GM12864 (cell line): ENCODE results near the gene PPP1R9A.

ENCODE experiments used
- DNase-seq: peaks from one replicate; pipeline ENCODE4 v3.0.0-alpha.2; 2011; ENCODE audit warnings: low read depth
- H3K4me3 ChIP-seq: 2 replicates; pipeline ENCODE4 v1.5.1; 2011; ENCODE audit warnings: mild to moderate bottlenecking, low read depth, low read length, control low read depth
- TF ChIP-seq, protein P1 (sequence below): IDR thresholded peaks from 2 replicates; pipeline ENCODE4 v1.5.1; 2011; ENCODE audit warnings: low read depth, mild to moderate bottlenecking, moderate library complexity, low read length, control low read depth, inconsistent platforms; ENCODE audit errors: missing control alignments

Gene PPP1R9A

DNA sequence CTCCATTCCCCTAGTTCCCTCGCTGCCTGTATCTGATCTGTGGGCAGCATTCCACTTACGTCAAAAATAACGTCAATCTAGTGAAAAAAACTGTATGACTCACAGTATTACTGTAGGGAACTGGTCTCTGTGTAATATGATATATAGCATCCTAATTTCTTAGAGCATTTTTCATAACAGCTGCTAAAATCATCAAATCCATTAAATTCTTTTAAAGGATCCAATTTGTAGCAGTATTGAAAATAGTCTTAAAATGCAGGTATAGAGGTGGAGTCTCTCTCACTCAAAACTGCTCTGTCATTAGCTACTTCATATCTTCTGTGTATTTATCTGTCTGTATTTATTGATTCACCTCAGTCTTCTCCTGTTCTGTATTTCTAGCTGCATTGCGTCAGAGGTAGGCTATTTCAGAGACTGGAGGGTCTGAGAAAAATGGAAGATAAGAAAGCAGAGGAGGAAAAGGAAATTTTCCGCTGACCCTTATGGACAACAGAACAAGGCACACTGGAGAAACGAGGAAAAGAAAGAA, 357.0 kb downstream of the PPP1R9A start:
- no peak overlapping the region for H3K4me3 ChIP-seq
- TF ChIP-seq, protein P1, sequence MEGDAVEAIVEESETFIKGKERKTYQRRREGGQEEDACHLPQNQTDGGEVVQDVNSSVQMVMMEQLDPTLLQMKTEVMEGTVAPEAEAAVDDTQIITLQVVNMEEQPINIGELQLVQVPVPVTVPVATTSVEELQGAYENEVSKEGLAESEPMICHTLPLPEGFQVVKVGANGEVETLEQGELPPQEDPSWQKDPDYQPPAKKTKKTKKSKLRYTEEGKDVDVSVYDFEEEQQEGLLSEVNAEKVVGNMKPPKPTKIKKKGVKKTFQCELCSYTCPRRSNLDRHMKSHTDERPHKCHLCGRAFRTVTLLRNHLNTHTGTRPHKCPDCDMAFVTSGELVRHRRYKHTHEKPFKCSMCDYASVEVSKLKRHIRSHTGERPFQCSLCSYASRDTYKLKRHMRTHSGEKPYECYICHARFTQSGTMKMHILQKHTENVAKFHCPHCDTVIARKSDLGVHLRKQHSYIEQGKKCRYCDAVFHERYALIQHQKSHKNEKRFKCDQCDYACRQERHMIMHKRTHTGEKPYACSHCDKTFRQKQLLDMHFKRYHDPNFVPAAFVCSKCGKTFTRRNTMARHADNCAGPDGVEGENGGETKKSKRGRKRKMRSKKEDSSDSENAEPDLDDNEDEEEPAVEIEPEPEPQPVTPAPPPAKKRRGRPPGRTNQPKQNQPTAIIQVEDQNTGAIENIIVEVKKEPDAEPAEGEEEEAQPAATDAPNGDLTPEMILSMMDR, result no peak
- DNase-seq, result no peak

DNA sequence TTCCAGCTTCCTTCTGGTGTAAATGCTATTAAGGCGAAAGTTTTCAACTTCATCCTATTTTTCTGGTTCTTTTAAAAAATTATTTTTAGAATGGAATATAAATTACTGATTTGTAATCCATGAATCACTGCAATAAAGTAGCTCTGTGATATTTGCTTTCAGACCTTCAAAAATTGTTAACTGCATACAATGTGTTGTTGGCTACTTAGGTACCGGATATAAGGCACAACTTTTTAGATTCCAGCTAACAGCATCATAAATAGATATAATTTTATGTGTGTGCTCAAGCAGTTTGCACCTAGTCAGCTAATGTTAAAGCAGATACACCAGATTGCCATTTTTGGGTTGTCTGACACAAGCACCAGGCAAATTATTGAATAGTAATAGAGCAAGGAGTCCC, 358.2 kb downstream of the PPP1R9A start:
- DNase-seq, result no peak
- H3K4me3 ChIP-seq, result no peak overlapping the region
- TF ChIP-seq, protein P1, result no peak

DNA sequence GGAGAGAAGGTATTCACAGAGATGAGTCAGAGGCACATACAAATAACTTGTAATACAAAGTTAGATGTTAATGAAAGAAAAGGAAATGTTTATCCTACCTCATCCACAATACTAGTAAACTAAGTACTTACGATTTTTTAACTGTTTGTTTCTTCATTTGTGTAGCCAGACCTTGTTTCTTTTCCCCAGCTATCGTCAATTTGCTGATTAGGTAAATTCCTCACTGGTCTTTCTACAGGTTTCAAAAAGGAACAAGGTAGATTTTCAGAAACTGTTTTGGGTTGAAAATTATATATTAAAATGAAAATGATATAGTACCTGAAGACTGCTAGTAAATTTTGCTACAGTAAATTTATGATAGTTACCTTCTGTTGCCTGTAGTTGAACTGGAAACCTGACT, 360.4 kb downstream of the PPP1R9A start:
- TF ChIP-seq, protein P1, result no peak
- H3K4me3 ChIP-seq, result no peak overlapping the region
- no peak for DNase-seq

DNA sequence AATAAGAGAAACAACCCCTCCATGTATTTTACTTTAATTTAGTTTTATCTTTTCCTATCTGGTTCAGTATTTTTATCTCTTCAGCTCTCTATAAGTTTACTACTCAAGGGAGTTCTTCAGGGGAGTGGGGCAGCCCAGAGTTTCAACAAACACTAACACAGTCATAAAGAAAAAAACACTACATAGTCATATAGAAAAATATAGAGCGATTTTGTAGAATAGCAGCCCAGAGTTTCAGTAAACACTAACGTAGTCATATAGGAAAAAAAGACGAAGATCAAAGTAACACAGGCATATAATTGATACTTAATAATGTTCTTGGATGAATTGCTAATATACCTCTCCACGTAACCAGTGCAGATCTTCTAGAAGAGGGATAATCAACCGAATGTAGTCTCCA, 362.2 kb downstream of the PPP1R9A start:
- DNase-seq, result no peak
- TF ChIP-seq, protein P1, result no peak
- H3K4me3 ChIP-seq, result no peak overlapping the region

DNA sequence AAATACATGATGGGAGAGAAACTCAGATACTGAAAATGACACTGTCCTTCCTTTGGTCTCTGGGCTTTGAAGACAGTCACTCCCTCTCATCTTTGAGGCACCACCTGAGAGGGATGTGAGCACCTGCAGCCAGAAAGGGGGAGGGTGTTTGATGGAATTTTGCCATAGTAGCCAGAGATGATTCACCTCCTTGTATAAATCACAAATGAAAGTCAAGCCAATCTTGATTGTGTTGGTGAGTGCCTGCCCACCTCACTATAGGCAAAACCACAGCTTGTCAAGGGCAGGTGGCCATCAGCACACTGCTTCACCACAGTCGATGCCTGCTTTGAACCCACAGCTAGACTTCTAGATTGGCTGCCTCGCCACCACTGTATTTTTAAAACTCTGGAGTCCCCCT, 368.7 kb downstream of the PPP1R9A start:
- no peak overlapping the region for H3K4me3 ChIP-seq
- DNase-seq, result no peak
- TF ChIP-seq, protein P1, result no peak

DNA sequence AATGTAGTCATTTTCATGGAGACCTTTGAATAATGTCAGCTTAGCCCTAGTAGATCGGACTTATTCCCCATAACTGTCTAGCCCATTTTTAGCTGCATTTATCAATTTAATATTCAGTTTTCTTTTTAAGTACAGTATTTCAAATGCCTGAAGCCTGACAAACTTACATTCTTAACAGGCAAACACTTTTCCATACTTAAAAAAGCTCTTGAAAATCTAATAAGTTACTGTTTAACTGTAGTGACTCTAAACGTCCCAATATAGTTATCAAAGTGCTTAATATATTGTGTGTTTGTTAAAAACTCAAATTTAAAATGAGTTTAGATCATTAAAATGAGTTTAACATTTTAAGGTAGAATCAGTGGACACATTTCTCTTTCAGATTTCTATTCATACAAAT, 372.0 kb downstream of the PPP1R9A start:
- H3K4me3 ChIP-seq, result no peak overlapping the region
- DNase-seq, result no peak
- TF ChIP-seq, protein P1, result no peak

DNA sequence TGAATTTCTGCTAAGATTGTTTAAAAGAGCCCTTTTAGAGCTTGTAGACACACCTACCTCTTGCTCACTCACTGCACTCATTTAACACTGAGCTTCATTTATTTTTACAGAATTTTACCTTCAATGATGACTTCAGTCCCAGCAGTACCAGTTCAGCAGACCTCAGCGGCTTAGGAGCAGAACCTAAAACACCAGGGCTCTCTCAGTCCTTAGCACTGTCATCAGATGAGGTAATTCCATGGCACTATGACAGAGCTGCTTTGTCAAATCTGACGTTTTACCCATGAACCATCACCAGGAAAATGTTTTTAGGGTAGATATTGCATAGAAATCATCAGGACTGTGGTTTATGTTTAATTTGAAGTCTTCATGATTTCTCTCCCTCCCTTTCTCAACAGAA, 378.7 kb downstream of the PPP1R9A start:
- DNase-seq, result no peak
- TF ChIP-seq, protein P1, result no peak
- H3K4me3 ChIP-seq, result no peak overlapping the region
